SK-MEL-5 (cell line): Measurements from ENCODE around the gene RALGAPA2. TPM values are rescaled to one million over a fixed set of nuclear protein-coding genes. Genes with fewer than 3 reads are reported as not detected.
A peak's percentile ranks its signal among the peaks of the same experiment; 100 is the strongest.

Experiments
- DNase-seq: peaks from one replicate; pipeline ENCODE4 v3.0.0-alpha.2; 2016; ENCODE audit warnings: low read depth, low spot score
- in situ Hi-C: cut with HindIII; loops from 2 replicates; pipeline ENCODE4 v1.10.0; 2016; ENCODE audit warnings: low sequenced_read_pairs, high pct_unique_total_duplicates, low pct_unique_long_range_greater_than_20kb
- total RNA-seq: library from RNA; depleted of rRNA; stranded (reverse); fragments of >200 nt; shearing (Covaris generic); gene quantifications from 2 replicates; pipeline ENCODE4 v1.2.3, GENCODE V29; 2014

Gene RALGAPA2
- total RNA-seq, 1 experiment from 2014 or later = 9.3 TPM

DNA sequence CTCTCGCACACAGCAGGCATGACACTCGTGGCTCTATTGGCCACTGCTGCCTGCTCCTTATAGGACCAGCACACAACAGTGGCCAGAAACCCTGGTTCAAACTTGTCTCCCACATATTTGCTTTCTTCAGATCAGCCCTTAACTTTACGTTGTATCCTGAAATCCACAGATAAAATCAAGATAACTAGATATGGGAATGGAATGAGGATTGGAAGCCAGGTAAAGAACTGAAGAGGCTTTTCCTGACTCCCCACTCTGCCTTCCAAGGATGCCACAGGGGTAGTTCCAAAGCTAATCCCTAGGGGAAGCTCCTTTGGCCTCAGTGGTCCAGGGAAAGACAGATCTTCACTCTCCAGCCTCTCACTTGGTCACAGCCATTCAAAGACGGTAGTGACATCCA is 258.1 kb downstream of the RALGAPA2 start:
- no peak for DNase-seq
- in situ Hi-C loops = no loop called here

DNA sequence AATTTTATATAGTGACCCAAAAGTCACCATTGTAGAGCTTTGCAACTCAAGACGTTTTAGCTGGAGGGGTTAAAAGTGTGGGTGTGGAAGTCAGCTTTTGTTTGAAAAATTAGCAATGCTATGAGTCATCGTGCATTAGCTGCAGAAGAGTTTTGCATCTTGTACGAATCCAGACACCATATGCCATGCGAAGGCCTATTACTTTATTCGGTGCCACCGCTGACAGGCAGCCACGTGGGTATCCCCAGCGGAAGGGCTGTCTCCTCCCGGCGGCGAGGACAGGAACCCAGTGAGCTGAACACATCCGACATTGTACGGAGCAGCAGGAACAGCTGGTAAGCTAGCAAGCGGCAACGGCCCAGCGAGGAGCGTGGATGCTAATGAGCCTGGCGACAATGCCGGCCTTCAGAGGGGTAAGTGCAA is 260.2 kb downstream of the RALGAPA2 start:
- in situ Hi-C loops = no loop called here
- DNase-seq = peak; percentile 91

DNA sequence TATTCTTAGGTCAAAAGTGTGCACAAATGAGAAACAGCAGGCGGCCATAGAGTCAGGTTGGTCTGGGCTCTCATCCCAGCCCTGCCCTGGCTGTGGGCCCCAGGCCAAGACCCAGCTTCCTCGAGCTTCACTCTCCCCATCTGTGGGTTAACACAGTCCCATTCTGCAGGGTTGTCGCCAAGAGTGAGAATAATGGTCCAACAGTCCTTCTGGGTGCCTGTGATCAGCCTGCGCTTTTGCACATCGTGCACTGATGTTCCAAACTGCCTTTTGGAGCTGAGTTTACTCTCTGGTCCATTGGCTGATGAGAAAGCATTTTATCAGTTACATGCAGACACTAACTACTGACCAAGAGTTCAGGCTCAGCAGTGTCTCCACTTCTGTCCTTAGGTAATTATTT is 261.9 kb downstream of the RALGAPA2 start:
- DNase-seq = no peak
- in situ Hi-C loops = no loop called here

DNA sequence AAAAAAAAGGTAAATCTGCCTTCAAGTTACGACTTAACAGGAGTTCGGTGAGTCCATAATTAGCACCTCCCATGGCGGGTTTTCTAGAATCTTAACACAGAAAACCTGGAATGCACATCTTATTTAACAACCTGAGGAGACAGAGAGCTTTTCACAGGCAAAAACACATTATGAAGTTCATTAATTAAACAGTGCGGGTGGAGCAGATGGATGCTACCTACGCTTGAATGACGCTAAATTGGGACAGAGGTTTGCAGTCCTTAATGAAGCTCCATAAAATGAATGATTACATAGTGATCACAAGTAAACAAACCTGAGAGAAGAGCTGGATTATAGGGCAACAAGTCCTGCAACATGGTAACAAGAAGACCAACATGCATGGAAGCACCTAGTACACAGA is 263.6 kb downstream of the RALGAPA2 start:
- in situ Hi-C loops = no loop called here
- DNase-seq = no peak

DNA sequence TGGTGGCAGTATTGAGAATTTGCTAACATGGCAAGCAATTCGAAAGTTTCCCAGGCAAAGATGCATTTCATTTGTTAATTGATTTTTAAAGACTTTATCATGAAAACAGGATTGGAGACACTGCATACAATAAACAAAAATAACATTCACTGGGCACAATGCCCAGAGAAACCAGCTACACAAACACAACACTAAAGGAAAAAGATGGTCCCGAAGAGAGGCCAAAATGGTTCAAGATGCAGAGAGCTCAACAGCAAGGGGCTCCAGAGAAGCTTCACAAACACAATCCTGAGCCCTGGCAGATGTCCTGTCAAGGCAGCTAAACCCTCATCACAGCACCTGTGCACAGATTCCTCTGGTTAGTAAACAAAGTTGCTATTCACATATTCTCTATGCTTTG is 265.2 kb downstream of the RALGAPA2 start:
- in situ Hi-C loops = no loop called here

DNA sequence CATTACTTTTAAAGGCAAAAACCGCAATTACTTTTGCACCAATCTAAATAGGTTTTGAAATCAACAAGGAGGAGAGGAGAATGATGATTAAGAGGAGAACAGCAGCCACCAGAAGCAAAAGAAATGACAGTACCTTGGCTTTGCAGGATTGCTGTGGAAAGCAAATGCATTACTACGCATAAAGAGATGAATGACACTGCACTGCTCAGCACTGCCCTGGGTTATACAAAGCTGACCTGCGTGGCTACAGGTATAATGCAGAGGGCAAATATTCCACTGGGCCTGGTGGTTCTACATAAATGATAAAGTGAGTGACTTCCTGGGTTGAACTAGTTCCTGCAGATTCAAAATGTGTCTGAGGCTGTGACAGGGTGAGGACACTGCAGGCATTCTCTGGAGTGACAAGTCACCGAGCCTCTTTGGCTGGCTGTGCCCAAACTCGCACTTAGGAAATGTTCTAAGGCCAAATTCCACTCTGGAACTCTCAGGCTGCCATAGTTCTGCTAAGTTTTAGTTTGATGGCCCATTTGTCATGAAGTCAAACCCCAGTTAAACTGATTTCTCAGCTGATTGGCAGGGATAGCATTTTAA is 265.9 kb downstream of the RALGAPA2 start:
- in situ Hi-C loops = no loop called here

More for the DNA sequence above, 265.2 kb downstream of the RALGAPA2 start:
- DNase-seq = no peak

DNA sequence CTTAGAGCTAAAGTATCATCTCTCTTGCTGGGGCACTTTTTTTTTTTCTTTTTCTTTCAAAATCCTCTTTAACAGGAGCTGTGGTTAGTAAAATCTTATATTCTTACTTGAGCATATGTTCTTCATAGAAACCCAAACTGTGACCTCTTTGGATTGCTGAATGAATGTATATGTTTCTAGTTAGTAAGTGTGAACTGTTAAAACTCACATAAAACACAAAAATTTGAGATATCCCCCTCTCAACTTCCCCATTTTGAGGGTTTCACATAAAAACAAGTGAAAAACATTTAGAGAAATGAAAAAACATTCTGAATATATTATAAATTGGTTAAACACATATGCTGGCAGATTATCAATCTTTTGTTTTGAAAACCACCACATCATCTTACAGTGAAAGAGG is 266.4 kb downstream of the RALGAPA2 start:
- in situ Hi-C loops = no loop called here
- DNase-seq = no peak

More for the DNA sequence above, 265.9 kb downstream of the RALGAPA2 start:
- DNase-seq = no peak

DNA sequence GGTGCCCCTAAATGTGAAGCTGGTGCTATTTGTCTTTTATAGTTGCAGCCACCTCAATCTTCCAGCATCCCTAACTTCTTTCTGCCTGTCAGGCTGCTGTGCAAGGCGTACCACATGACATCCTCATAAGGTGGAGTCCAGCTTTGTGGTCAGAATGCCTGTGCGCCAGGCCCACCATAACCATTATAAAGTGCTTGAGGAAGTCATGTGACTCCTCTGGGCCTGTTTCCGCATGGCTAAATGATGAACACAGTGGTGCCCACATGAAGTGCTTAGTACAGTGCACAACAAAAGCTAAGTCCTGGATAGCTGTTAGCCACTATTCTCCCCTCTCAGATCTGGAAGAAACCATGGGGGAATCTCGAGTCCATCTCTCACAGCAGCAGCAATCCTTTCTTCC is 268.9 kb downstream of the RALGAPA2 start:
- in situ Hi-C loops = no loop called here
- DNase-seq = no peak

DNA sequence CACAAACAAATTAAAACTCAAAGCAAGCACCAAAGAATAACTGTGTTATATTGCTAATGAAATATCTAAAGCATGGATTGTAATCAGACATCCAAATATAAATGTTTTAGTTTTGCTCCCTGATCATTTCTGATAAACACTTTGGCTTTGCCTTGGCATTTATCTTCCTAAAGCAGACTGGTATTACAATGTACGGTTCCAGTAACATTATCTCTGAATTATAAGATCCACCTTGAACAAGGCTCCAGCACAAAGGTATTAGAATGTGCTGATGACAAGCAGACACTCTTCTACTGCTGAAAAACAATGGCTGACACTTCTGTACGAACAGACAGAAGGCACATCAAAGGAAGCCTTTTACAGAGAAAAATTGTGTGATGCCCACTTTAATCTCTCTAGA is 270.0 kb downstream of the RALGAPA2 start:
- no peak for DNase-seq
- in situ Hi-C loops = no loop called here

DNA sequence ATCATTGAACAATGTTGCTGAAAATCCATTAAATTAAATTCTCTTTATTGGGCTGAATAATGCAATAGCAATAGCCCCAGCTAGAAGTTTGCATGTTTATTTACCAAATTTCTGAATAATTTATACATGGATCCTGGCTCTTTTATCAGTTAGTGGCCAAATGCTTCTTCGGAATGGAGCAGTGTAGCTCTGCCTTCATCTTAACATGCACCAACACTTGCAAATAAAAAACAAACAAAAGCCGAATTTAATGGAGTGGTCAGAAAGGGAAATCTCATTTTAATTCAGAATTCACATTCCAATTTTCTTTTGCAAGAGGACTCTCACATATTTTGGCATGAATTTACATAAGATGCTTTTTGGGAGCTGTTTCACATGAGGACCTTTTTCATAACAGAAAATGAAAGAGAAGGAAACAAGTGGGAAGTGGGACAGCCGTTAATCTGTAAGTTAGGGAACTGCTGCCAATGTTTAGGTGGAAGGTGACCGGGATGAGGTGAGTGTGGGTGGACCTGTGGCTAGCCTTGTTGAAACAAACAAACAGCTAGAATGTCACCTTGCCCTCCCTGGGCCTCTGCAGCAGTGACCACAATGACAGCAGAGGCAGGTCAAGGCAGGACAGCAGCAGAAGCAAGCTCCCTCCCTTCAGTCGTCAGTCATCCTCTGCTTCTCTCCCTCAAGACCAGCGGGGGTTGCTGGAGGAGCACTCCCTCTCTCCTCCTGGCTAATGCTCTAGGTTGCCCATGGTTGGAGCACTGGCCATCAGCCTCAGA is 271.4 kb downstream of the RALGAPA2 start:
- DNase-seq = no peak

DNA sequence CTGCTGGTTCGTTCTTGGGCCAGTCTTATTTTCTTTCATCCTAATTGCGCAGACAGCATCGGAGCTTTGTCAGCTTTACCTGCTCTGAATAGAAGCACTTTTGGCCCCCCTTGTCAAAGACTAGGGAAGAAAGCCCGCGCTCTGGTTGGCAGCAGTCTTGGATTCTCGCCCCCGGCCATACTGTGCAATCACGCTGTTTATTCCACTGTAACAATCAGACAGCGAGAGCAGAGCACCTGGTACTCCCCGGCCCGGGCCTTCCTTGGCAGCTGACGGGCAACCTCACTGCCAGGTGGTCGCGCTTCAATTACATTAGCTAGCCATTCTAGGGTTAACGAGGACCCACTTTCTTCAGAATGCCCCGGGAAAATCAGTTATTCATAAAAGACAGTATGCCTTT is 272.0 kb downstream of the RALGAPA2 start:
- in situ Hi-C loops = no loop called here
- DNase-seq = no peak

More for the DNA sequence above, 271.4 kb downstream of the RALGAPA2 start:
- in situ Hi-C loops = no loop called here

DNA sequence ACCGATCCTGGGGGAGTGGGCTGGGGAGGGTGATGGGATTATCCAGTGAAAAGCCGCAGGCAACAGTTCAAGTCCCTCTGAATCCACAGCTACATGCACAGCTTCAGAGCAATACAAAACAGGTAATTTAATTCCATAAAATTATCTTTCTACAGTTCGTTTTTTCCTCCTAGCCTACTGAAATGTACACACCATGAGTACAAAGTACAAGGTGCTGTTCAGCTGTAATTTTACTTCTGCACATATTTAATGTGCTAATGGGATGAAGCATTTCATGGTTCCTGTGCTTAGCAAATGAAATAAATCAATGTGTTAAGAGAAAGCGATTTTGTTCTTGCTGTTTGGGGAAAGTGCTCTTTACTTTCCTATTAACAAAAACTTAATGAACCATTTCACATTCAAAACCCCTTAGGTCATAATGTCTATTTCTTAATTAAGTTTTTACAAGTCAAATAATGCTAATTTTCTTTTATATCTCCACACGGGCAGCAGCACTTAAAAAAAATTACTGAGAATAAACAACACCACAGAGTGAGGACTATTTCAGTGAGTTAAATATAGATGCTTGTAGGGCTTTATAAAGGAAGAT is 272.7 kb downstream of the RALGAPA2 start:
- DNase-seq = no peak
- in situ Hi-C loops = no loop called here

DNA sequence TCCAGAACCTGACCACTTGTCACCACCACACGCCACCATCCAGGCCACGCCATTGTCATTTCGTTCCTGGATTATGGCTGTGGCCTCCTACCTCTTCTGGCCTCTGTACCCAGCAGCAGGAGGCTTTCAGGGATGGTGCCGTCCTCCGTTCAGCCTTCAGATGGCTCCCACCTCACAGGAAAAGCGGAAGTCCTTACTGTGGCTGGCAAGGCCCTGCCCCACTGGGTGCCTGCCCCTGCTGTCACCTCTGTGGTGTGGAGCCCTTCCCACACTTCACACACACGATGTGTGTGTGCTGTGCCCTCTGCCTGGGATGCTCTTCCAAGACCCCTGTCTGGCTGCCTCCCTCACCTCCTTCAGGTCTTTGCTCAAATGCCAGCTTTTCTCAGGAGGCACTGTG is 275.1 kb downstream of the RALGAPA2 start:
- in situ Hi-C loops = no loop called here
- no peak for DNase-seq

DNA sequence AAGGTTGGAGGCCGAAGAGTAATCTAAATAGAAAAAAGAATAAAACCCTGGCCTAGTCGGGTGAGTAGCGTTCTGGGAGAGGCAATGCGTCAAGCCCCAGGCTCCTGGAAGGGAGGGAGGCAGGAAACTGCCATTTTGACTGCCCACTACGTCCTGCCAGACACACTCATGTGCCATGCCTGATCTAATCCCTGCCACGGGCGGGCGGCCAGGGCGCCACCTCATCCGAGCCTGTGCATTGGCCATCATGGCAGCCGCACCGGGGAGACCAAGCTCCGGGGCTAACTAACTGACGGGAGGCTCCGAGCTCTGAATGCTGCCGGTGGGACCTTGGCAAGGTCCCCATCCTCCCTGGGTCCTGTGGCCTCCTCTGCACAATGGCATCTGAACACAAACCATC is 275.8 kb downstream of the RALGAPA2 start:
- in situ Hi-C loops = no loop called here

DNA sequence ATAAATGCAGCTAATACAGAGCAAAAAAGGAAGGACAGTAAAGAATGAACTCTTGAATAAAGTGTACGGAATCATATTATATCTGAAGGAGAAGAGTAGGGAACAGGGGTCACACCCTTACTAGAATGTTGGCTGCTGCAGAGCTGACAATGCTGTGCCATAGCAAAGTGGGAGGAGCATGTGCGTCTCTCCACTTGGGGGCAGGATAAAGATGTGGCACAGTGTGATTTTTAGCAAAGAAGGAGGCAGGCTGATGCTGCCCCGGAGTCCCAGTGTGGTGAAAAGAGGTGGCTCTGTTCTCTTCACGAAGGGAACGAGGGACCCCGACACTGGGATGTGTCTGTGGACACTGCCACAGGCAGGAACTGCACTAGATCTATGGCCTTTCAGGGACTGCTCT is 277.0 kb downstream of the RALGAPA2 start:
- in situ Hi-C loops = no loop called here
- peak; percentile 30 for DNase-seq

More for the DNA sequence above, 275.8 kb downstream of the RALGAPA2 start:
- no peak for DNase-seq

DNA sequence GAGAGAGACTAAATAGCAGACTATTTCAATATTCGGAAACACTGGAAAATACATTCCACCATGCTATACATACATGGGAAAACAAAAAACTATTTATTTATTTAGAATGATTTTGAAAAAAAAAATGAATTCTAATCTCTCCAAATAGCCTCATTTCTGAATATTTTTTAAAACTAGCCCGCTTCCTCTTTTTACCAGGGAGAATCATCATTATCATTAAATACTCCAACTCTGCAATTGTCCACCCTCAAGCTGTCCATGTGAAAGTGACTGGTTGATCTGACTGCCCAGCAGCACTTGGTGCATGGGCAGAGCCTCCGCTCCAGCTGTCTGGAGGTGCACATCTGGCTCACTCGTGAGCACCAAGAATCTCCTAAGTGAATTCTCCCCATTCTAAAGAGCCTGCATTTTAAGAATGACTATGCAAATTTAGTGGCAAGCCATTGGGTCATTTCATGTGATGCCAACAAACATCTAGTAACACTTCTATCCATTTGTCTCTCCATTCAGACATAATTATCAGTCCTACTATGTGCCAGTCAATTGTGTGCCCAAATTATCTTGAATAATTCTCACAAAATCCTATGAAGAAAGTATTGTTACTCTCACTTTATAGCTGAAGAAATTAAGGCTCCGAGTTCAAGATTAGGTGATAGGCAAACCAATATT is 279.7 kb downstream of the RALGAPA2 start:
- in situ Hi-C loops = no loop called here

DNA sequence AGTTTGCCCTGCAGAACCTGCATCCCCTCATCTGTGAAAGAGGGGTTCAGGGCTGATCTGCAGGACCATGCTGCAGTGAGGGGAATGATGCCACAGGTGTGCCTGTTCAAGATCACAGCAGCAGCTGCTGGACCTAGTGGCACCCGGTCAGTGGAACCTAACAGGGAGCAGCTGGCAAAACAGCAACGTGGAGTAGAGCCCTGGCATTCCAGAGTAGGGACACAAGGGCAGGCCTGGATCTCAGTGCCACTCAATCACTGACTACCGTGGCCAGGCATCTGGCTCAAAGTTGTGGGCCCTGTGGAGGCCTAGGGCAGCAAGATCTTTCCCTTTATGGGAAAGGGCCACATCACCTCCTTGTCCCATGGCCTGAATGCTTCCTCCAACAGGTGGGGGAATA is 282.4 kb downstream of the RALGAPA2 start:
- no peak for DNase-seq
- in situ Hi-C loops = no loop called here

More for the DNA sequence above, 279.7 kb downstream of the RALGAPA2 start:
- DNase-seq = no peak

DNA sequence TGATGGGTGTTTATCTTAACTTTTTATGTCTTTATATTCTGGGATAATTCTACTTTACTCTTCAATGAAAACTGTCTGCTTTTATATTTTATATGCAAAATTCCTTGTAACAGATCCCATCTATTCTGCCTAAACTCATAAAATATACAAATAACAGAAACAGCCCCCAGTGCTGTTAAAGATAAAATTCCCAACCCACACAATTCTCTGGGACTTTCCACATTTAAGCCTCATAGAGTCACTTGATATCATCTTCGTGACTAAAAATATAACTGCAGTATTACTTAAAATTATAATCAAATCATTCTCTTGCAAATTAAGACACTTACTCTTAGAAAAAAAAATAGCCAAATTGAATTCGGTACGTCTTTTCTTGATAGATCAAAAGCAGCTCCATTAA is 284.4 kb downstream of the RALGAPA2 start:
- DNase-seq = no peak
- in situ Hi-C loops = no loop called here
